ENCODE measurements around the gene GRID2IP.

Gene GRID2IP

DNA sequence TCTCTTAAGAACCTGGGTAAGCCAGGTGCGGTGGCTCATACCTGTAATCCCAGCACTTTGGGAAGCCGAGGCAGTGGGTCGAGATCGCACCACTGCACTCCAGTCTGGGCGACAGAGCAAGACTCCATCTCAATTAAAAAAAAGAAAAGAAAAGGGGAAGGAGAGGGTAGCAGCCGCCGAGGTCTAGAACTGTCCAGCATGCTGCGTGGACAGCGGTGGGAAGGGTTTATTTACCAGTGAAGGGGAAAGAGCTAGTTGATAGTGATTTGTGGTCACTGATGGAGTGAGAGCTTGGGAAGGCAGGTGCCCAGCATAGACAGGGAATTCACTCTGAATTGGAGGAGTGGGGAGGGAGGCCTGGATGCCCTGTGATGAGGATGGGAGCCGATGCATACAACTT is 60.1 kb downstream of the GRID2IP start:
- Histone ChIP-seq H3K4ac (ENCODE audit: low read depth in 1 of 2, low read length in 2 of 2) (no peak overlapping the region), H2BK15ac (ENCODE audit: low read depth, poor library complexity, severe bottlenecking) (no peak overlapping the region), H3K9ac (ENCODE audit: low read length) (no peak overlapping the region), H2AK5ac (ENCODE audit: low read length, severe bottlenecking) (no peak overlapping the region), H3K9me3 (ENCODE audit: control insufficient read depth, low read length) (peaks cover 3% of the 10 kb centered on the region), H3K14ac (ENCODE audit: low read length in 2 of 2) (no peak overlapping the region), H2BK5ac (ENCODE audit: low read depth, low read length, poor library complexity, severe bottlenecking) (no peak overlapping the region), H2BK120ac (ENCODE audit: low read depth, low read length) (no peak overlapping the region), H3K4me1 (ENCODE audit: control insufficient read depth, insufficient read depth, low read depth, low read length) (no peaks in the 10 kb centered on the region), H4K91ac (ENCODE audit: low read length) (no peak overlapping the region), H3K27ac (ENCODE audit: low read length, poor library complexity, severe bottlenecking) (no peak overlapping the region), H3K4me2 (ENCODE audit: low read length, poor library complexity, severe bottlenecking) (no peak overlapping the region), H3K18ac (ENCODE audit: low read depth in 1 of 2, low read length in 2 of 2) (no peak overlapping the region), H3K27me3 (ENCODE audit: control insufficient read depth in 1 of 2, insufficient read depth in 1 of 2, low read length in 2 of 2) (peaks cover 14 to 20% of the 10 kb centered on the region in 2 experiments), H3K36me3 (ENCODE audit: control insufficient read depth in 1 of 2, insufficient read depth in 2 of 2, low read depth in 1 of 2, low read length in 2 of 2) (no peaks in the 10 kb centered on the region), H3K79me1 (replicated peaks; ENCODE audit: low read length, poor library complexity, severe bottlenecking) (no peaks in the 10 kb centered on the region), H2AFZ (ENCODE audit: low read depth, low read length) (no peak overlapping the region), H3K4me3 (ENCODE audit: insufficient read depth in 1 of 2, low read depth in 1 of 2, low read length in 2 of 2) (no peak overlapping the region), H4K8ac (ENCODE audit: low read length) (no peak overlapping the region), H3K23ac (ENCODE audit: low read length in 2 of 2) (no peak overlapping the region), H2BK12ac (ENCODE audit: low read length in 2 of 2) (no peak overlapping the region)
- DNase-seq, result no peak
- WGBS, result 90% methylated on average over 10 of the region's 10 CpGs

DNA sequence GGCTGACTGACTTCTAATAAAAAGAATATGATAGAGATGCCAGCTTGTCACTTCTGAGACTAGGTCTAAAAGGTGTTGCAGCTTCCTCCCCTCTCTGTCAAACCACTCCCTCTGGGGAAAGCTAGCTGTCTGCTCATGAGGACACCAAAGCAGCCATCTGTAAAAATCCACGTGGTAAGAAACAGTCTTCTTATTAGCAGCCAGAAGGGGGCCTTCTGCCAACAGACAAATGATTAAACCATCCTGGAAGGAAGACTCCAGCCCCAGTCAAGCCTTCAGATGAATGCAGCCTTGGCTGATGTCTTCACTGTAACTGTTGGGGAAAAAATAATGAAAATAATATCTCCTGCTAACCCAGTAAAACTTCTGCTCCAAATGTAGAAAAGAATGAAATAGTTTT is 61.6 kb downstream of the GRID2IP start:
- H3K4me2 ChIP-seq (ENCODE audit: low read length, poor library complexity, severe bottlenecking), result no peak overlapping the region
- H4K8ac ChIP-seq (ENCODE audit: low read length), result no peak overlapping the region
- peaks cover 3% of the 10 kb centered on the region for H3K9me3 ChIP-seq (ENCODE audit: control insufficient read depth, low read length)
- H3K18ac ChIP-seq (ENCODE audit: low read depth in 1 of 2, low read length in 2 of 2), result no peak overlapping the region
- H3K4ac ChIP-seq (ENCODE audit: low read depth in 1 of 2, low read length in 2 of 2), result no peak overlapping the region
- DNase-seq, result no peak
- no peak overlapping the region for H2AFZ ChIP-seq (ENCODE audit: low read depth, low read length)
- H3K14ac ChIP-seq (ENCODE audit: low read length in 2 of 2), result no peak overlapping the region
- no peak overlapping the region for H3K23ac ChIP-seq (ENCODE audit: low read length in 2 of 2)
- H3K79me1 ChIP-seq (replicated peaks; ENCODE audit: low read length, poor library complexity, severe bottlenecking), result no peaks in the 10 kb centered on the region
- H2BK12ac ChIP-seq (ENCODE audit: low read length in 2 of 2), result no peak overlapping the region
- no peak overlapping the region for H3K27ac ChIP-seq (ENCODE audit: low read length, poor library complexity, severe bottlenecking)
- no peak overlapping the region for H3K4me3 ChIP-seq (ENCODE audit: insufficient read depth in 1 of 2, low read depth in 1 of 2, low read length in 2 of 2)
- WGBS, result 56% methylated on average over 1 of the region's 1 CpG
- peaks cover 1% of the 10 kb centered on the region for H3K4me1 ChIP-seq (ENCODE audit: control insufficient read depth, insufficient read depth, low read depth, low read length)
- H2BK5ac ChIP-seq (ENCODE audit: low read depth, low read length, poor library complexity, severe bottlenecking), result no peak overlapping the region
- peaks cover 13 to 20% of the 10 kb centered on the region in 2 experiments for H3K27me3 ChIP-seq (ENCODE audit: control insufficient read depth in 1 of 2, insufficient read depth in 1 of 2, low read length in 2 of 2)
- H3K36me3 ChIP-seq (ENCODE audit: control insufficient read depth in 1 of 2, insufficient read depth in 2 of 2, low read depth in 1 of 2, low read length in 2 of 2), result no peaks in the 10 kb centered on the region
- H3K9ac ChIP-seq (ENCODE audit: low read length), result no peak overlapping the region
- no peak overlapping the region for H2BK15ac ChIP-seq (ENCODE audit: low read depth, poor library complexity, severe bottlenecking)
- H2BK120ac ChIP-seq (ENCODE audit: low read depth, low read length), result no peak overlapping the region
- no peak overlapping the region for H4K91ac ChIP-seq (ENCODE audit: low read length)
- no peak overlapping the region for H2AK5ac ChIP-seq (ENCODE audit: low read length, severe bottlenecking)

DNA sequence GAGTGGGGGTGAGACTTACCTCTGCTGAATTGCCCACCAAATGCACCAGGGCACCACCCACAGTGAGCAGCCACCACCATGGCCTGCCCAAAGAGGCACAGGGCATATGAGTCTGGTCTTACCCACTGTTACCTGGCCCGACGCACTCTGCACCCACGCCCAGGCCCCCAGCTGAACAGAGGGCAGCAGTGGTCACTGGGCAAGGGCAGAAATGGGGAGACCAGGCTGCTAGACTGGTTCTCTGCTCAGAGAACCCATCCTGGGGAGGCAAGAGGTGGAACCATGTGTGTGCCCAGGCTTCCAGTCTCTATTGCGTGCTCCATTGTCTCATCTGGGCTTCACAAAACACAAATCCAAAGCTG is 64.1 kb downstream of the GRID2IP start:
- Histone ChIP-seq H3K4me2 (ENCODE audit: low read length, poor library complexity, severe bottlenecking) (no peak overlapping the region), H3K27ac (ENCODE audit: low read length, poor library complexity, severe bottlenecking) (no peak overlapping the region), H3K18ac (ENCODE audit: low read depth in 1 of 2, low read length in 2 of 2) (no peak overlapping the region), H3K79me1 (replicated peaks; ENCODE audit: low read length, poor library complexity, severe bottlenecking) (no peaks in the 10 kb centered on the region), H2AK5ac (ENCODE audit: low read length, severe bottlenecking) (no peak overlapping the region), H3K4ac (ENCODE audit: low read depth in 1 of 2, low read length in 2 of 2) (no peak overlapping the region), H2BK15ac (ENCODE audit: low read depth, poor library complexity, severe bottlenecking) (no peak overlapping the region), H3K4me1 (ENCODE audit: control insufficient read depth, insufficient read depth, low read depth, low read length) (peaks cover 1% of the 10 kb centered on the region), H3K27me3 (ENCODE audit: control insufficient read depth in 1 of 2, insufficient read depth in 1 of 2, low read length in 2 of 2) (peaks cover 6 to 15% of the 10 kb centered on the region in 2 experiments), H3K4me3 (ENCODE audit: insufficient read depth in 1 of 2, low read depth in 1 of 2, low read length in 2 of 2) (no peak overlapping the region), H3K9ac (ENCODE audit: low read length) (no peak overlapping the region), H2BK5ac (ENCODE audit: low read depth, low read length, poor library complexity, severe bottlenecking) (no peak overlapping the region), H3K36me3 (ENCODE audit: control insufficient read depth in 1 of 2, insufficient read depth in 2 of 2, low read depth in 1 of 2, low read length in 2 of 2) (peaks cover 0 to 3% of the 10 kb centered on the region in 2 experiments), H4K8ac (ENCODE audit: low read length) (no peak overlapping the region), H3K23ac (ENCODE audit: low read length in 2 of 2) (no peak overlapping the region), H2AFZ (ENCODE audit: low read depth, low read length) (no peak overlapping the region), H2BK12ac (ENCODE audit: low read length in 2 of 2) (no peak overlapping the region), H3K9me3 (ENCODE audit: control insufficient read depth, low read length) (peaks cover 3% of the 10 kb centered on the region), H3K14ac (ENCODE audit: low read length in 2 of 2) (no peak overlapping the region), H4K91ac (ENCODE audit: low read length) (no peak overlapping the region), H2BK120ac (ENCODE audit: low read depth, low read length) (no peak overlapping the region)
- WGBS, result 83% methylated on average over 4 of the region's 4 CpGs
- DNase-seq, result no peak

GRCh38 chr7:6486438-6487183 is 64.7 kb downstream of the GRID2IP start:
- no peak overlapping the region for H4K91ac ChIP-seq (ENCODE audit: low read length)
- H3K23ac ChIP-seq (ENCODE audit: low read length in 2 of 2), result no peak overlapping the region
- no peak overlapping the region for H3K18ac ChIP-seq (ENCODE audit: low read depth in 1 of 2, low read length in 2 of 2)
- H2AFZ ChIP-seq (ENCODE audit: low read depth, low read length), result no peak overlapping the region
- no peak overlapping the region for H3K14ac ChIP-seq (ENCODE audit: low read length in 2 of 2)
- H3K4me2 ChIP-seq (ENCODE audit: low read length, poor library complexity, severe bottlenecking), result no peak overlapping the region
- no peak overlapping the region for H2AK5ac ChIP-seq (ENCODE audit: low read length, severe bottlenecking)
- no peak overlapping the region for H4K8ac ChIP-seq (ENCODE audit: low read length)
- no peak for DNase-seq
- peaks cover 6 to 10% of the 10 kb centered on the region in 2 experiments for H3K27me3 ChIP-seq (ENCODE audit: control insufficient read depth in 1 of 2, insufficient read depth in 1 of 2, low read length in 2 of 2)
- WGBS, result 95% methylated on average over 16 of the region's 19 CpGs
- no peak overlapping the region for H2BK120ac ChIP-seq (ENCODE audit: low read depth, low read length)
- H3K27ac ChIP-seq (ENCODE audit: low read length, poor library complexity, severe bottlenecking), result no peak overlapping the region
- peaks cover 1% of the 10 kb centered on the region for H3K4me1 ChIP-seq (ENCODE audit: control insufficient read depth, insufficient read depth, low read depth, low read length)
- H2BK15ac ChIP-seq (ENCODE audit: low read depth, poor library complexity, severe bottlenecking), result no peak overlapping the region
- H3K36me3 ChIP-seq (ENCODE audit: control insufficient read depth in 1 of 2, insufficient read depth in 2 of 2, low read depth in 1 of 2, low read length in 2 of 2), result peaks cover 0 to 6% of the 10 kb centered on the region in 2 experiments
- no peak overlapping the region for H3K9ac ChIP-seq (ENCODE audit: low read length)
- no peak overlapping the region for H2BK12ac ChIP-seq (ENCODE audit: low read length in 2 of 2)
- no peak overlapping the region for H3K4me3 ChIP-seq (ENCODE audit: insufficient read depth in 1 of 2, low read depth in 1 of 2, low read length in 2 of 2)
- no peak overlapping the region for H2BK5ac ChIP-seq (ENCODE audit: low read depth, low read length, poor library complexity, severe bottlenecking)
- H3K4ac ChIP-seq (ENCODE audit: low read depth in 1 of 2, low read length in 2 of 2), result no peak overlapping the region
- no peaks in the 10 kb centered on the region for H3K79me1 ChIP-seq (replicated peaks; ENCODE audit: low read length, poor library complexity, severe bottlenecking)
- H3K9me3 ChIP-seq (ENCODE audit: control insufficient read depth, low read length), result peaks cover 3% of the 10 kb centered on the region

All from mesenchymal stem cell (in vitro differentiated cells and primary cell).